ENCODE measurements around the gene TXNDC5.
"Not testable (repeated sequence)": the region's sequence is repeated elsewhere in the genome, so short reads cannot be mapped to it uniquely, and the experiment has no call there.

Gene TXNDC5

DNA sequence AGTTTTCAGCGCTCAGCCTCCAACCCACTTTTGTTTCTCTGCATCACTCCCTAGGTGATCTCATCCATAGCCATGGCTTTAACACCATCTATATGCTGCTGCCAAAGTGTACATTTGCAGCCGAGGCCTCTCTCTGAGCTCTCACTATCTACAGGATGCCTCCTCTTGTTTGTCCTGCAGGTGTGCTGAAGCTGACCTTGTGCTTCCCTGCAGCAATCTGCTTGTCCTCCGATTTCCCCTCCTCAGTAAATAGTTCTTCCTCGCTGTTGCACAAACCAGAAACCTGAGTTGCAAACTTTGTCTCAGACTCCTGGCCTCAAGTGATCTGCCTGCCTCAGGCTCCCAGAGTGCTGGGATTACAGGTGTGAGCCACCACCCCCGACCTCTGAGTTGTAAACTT is 3.7 kb upstream of the TXNDC5 start:
- no peak for DNase-seq (ENCODE audit: low spot score)

GRCh38 chr6:7912736-7913517 is 2.3 kb upstream of the TXNDC5 start:
- DNase-seq (ENCODE audit: low spot score), result no peak

GRCh38 chr6:7912024-7912423 is 1.4 kb upstream of the TXNDC5 start:
- DNase-seq (ENCODE audit: low spot score), result no peak

GRCh38 chr6:7911345-7911725 is 747 bp upstream of the TXNDC5 start:
- DNase-seq (ENCODE audit: low spot score), result peak; percentile 13

DNA sequence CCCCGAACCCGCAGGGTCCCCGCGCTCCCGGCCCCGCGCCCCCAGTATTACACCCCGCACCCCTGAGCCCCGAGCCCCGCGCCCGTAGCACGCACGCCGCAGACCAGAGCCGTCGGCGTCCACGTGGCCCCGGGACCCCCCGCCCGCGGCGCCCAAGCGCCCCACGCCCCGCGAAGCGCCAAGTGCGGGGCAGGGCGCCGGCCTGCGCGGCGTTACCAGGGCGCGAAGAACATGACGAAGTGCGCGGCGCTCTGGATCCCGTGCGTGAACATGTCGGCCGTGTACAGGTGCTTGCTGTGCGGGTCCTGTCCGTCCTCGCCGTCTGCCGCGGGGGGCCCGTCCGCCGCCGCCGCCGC is 312 bp downstream of the TXNDC5 start:
- no peak for DNase-seq (ENCODE audit: low spot score)

- DNase-seq (ENCODE audit: low spot score), result peak; percentile 18
These were observed 988 bp downstream of the TXNDC5 start for GRCh38 chr6:7909323-7910276.

GRCh38 chr6:7907159-7907558 is 3.4 kb downstream of the TXNDC5 start:
- no peak for DNase-seq (ENCODE audit: low spot score)

DNA sequence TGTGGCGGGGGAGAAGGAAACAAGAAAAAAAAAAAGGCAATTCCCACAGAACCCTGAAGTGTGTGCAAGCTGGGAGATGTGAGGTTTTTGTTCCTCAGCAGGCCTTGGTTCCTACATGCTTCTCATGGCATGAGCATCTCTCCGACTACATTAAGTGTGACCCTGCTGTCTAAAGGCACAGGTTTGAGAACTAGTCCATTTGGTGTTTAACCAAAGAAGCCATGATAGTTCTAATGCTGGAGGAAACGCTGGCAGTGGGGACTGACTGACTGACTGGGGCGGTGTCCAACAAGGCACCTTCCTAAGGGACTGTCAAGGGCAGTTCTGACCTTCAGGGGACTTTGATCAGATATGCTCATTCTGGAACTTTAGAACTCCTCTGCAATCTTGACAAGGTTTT is 3.8 kb downstream of the TXNDC5 start:
- no peak for DNase-seq (ENCODE audit: low spot score)

DNA sequence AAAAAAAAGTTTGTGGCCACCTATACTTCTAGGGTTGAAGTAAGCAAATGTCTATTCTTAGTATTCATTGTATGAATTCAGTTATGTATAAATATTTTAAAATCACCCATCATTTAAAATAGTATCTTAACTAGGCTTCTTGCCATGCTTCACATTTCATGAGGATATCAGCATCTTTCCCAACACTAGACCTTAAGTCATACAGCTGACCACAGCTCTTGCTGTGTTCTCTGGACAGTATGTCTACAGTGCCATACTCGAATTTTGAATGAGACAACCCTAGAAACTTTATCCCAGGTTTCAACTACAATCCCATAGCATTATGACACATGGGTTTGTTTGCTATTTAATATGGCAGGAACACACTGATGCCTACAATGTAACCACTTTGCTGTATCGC is 5.2 kb downstream of the TXNDC5 start:
- DNase-seq (ENCODE audit: low spot score), result no peak

DNA sequence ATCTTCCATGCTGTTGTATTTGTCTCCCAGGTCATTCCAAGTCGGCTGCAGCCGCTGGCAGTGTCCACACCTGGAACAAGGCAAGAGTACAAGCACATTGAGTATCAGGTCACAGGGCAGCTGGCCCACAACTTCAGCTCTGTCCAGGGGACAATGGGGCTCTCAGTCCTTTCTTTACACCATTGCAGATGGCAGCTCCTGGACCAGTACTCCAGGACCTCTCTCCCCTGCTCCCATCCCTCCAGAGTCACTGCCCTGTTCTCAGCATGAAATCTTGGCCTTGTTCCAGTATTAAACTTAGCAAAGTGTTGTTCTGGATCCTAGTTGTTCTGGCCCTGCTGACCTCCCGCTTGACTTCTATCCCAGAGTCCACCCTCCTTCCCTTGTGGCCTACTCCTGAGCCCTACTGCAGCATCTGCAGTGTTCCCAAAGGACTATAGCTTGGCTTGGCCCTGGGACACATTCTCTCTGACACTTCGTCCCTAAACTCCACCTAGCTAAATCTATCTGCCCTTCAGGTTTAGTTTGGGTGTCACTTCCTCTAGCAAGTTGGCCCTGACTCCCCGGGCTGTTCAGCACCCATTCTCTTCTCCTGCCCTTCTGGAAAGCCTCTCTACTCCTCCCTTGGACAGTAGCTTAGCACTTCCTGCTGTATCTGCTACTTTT is 5.8 kb downstream of the TXNDC5 start:
- DNase-seq (ENCODE audit: low spot score), result no peak

- DNase-seq (ENCODE audit: low spot score), result no peak
These were observed 6.9 kb downstream of the TXNDC5 start for GRCh38 chr6:7903673-7904072.

- no peak for DNase-seq (ENCODE audit: low spot score)
These were observed 7.7 kb downstream of the TXNDC5 start for GRCh38 chr6:7902867-7903266.

DNA sequence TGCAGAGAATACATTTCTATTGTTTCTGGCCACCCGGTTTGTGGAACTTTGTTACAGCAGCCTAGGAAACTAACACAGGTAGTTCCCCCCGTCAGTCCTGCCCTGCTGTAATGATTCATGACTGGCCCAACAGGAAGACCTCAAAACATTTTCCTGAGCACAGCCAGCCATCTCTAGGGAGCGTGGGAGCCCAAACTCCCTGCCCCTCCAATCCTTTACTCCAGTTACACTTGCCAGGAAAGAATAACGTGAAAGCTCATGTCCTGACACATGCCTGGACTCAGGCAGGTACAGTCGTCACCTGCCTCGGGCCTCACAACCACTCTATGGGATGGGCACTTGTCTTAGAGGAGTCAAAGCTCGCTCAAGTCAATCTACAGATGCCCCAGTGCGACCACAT is 8.4 kb downstream of the TXNDC5 start:
- DNase-seq (ENCODE audit: low spot score), result no peak

GRCh38 chr6:7901780-7902179 is 8.8 kb downstream of the TXNDC5 start:
- no peak for DNase-seq (ENCODE audit: low spot score)

GRCh38 chr6:7901056-7901455 is 9.5 kb downstream of the TXNDC5 start:
- no peak for DNase-seq (ENCODE audit: low spot score)

DNA sequence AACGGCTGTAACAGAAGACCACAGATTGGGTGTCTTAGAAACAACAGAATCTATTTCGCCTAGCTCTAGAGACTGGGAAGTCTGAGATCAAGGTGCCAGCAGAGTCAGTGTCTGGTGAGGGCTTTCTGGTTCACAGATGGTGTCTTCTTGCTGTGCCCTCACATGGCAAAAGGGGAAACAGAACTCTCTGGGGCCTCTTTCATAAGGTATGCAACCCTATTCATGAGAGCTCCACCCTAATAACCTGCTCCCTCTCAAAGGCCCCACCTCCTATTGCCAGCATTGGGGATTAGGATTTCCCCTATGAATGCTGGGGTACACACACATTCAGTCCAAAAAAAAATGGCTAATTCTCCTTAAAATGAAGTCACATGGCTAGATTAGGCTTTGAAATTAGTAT is 10.0 kb downstream of the TXNDC5 start:
- no peak for DNase-seq (ENCODE audit: low spot score)

DNA sequence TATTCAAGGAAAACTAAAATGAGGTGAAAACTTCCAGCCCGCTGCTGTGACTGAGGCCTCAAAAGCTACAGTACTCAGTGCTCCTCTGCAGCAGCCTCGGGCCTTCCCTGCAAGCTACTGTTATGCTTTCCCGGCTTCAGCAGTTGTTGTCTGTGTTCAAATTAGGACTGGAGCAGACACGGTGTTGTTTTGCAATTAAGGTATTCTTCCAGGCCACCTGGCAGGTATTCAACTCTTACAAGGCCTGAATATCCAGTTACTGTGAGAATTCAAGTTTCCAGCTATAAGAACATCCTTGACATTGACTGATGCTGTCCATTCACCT is 10.7 kb downstream of the TXNDC5 start:
- no peak for DNase-seq (ENCODE audit: low spot score)

DNA sequence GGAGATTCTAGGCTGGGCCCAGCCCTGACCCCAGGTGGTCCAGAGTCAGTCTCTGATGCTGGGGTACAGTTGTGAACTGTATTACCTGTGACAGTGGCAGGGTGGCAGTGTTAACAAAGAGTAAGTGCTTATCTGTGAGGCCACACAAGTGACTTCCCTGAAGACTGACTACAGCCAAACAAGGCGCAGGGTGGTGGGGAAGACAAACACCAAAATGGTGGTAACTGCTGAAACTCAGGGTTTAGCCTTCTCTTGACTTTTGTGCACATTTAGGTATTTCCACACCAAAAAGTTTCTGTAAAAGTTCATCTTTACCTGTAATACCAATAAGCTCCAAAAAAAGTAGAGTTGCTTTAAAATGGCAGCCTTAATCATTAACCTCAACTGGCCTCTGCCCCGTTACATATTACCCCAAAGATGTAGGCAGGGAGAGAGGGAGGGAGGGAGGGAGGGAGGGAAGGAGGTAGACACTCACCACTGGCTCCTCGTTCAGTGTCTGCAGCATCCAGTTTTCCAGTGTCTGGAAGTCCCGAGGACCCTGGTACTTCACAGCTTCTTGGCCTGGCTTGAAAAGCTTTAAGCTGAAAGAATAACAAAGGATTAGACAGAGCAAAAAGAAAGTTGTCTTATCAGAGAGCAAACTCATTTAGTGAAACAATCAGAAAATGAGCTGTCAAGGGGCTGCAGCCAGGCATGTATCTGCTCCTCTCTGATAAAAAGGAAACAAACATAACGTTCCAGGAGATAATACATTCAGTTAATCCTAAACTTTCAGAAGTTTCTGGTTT is 11.3 kb downstream of the TXNDC5 start:
- no peak for DNase-seq (ENCODE audit: low spot score)

- not testable (repeated sequence) for DNase-seq (ENCODE audit: low spot score)
These were observed 12.4 kb downstream of the TXNDC5 start for GRCh38 chr6:7898193-7898586.

- DNase-seq (ENCODE audit: low spot score), result no peak
These were observed 13.0 kb downstream of the TXNDC5 start for GRCh38 chr6:7897461-7898192.

DNA sequence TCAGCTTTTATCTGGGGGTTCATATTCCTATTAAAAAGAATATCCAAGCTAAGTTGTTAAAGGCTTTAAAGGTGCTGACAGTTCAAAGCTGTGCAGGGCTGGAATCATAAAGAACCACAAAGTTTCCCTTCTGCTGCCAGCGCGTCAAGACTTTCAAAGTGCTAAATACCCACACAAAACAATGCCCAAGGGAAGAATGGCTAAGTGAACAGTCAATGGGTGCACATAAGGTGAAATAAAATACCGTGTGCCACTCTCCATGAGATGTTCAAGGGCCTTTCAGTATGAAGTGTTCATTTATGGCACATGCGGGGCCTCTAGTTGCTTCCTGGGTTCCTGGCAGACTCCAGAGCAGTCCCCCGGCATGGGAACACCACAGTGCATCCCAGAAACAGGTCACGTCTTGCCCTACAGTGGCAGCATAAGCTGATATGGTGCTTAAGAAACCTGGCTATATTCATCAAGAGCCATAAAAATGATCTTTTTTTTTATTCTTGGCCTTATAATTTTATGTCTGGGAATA is 14.1 kb downstream of the TXNDC5 start:
- DNase-seq (ENCODE audit: low spot score), result no peak
